SK-N-SH (cell line): ENCODE measurements around the gene RGS6. TPM values are rescaled to one million over a fixed set of nuclear protein-coding genes. Genes with fewer than 3 reads are reported as not detected.
A peak's percentile ranks its signal among the peaks of the same experiment; 100 is the strongest.

ENCODE experiments used
- CTCF ChIA-PET: fragments of 300-600, 350-600 bp; formaldehyde crosslinking; extraction: SDS; loops from one replicate; lab custom pipeline; 2021; lab: Yijun Ruan, JAX
- POLR2A ChIA-PET: fragments of 350-600 bp; sonication (Branson Sonifier 250); formaldehyde crosslinking; extraction: SDS; loops from one replicate; lab custom pipeline; 2020; ENCODE audit warnings: antibody characterized with exemption, inconsistent platforms; lab: Yijun Ruan, JAX
- DNase-seq: peaks from one replicate; pipeline ENCODE4 v3.0.0; 2012
- H2AFZ ChIP-seq: fragments of 200-600 bp; sonication (generic); 2 replicates; pipeline ENCODE4 v1.8.1; 2016; ENCODE audit warnings: antibody characterized with exemption, mild to moderate bottlenecking, low read depth
- H3F3A ChIP-seq: fragments of 200-600 bp; sonication (generic); replicated peaks from 2 replicates; pipeline ENCODE3; 2016; ENCODE audit warnings: antibody characterized with exemption, mild to moderate bottlenecking; ENCODE audit not compliant: insufficient read depth
- H3K27ac ChIP-seq, 2 experiments: fragments of 200-500 bp in 1 of 2; fragments of 200-600 bp in 1 of 2; sonication (Bioruptor generic) in 1 of 2; sonication (generic), shearing (Covaris generic) in 1 of 2; 2 replicates each; pipeline versions ENCODE4 v1.5.1 to v1.6.1; 2014 to 2016; ENCODE audit warnings: low read depth in 2 of 2, inconsistent platforms in 1 of 2, low read length in 1 of 2, mild to moderate bottlenecking in 1 of 2, mixed read lengths in 1 of 2
- H3K27me3 ChIP-seq: fragments of 200-600 bp; sonication (generic), shearing (Covaris generic); 2 replicates; pipeline ENCODE4 v1.6.1; 2016; ENCODE audit warnings: mixed run types; ENCODE audit not compliant: insufficient read depth
- H3K36me3 ChIP-seq, 2 experiments: fragments of 200-500 bp in 1 of 2; fragments of 200-600 bp in 1 of 2; sonication (Bioruptor generic) in 1 of 2; sonication (generic) in 1 of 2; replicated peaks in 1 of 2; 2 replicates each; pipeline versions ENCODE3 to v1.5.1; 2014 to 2016; ENCODE audit warnings: low read length in 1 of 2, mild to moderate bottlenecking in 1 of 2; ENCODE audit not compliant: insufficient read depth in 2 of 2, control insufficient read depth in 1 of 2
- H3K4me1 ChIP-seq, 2 experiments: fragments of 200-500 bp in 1 of 2; fragments of 200-600 bp in 1 of 2; sonication (Bioruptor generic) in 1 of 2; sonication (generic), shearing (Covaris generic) in 1 of 2; 2 replicates each; pipeline versions ENCODE4 v1.5.1 to v1.6.1; 2014 to 2016; ENCODE audit warnings: low read depth in 1 of 2, low read length in 1 of 2, mixed run types in 1 of 2; ENCODE audit not compliant: insufficient read depth in 2 of 2, control insufficient read depth in 1 of 2
- H3K4me2 ChIP-seq: fragments of 200-600 bp; sonication (generic), shearing (Covaris generic); 2 replicates; pipeline ENCODE4 v1.6.1; 2017; ENCODE audit warnings: mixed run types
- H3K4me3 ChIP-seq, 2 experiments: fragments of 200-500 bp in 1 of 2; fragments of 200-600 bp in 1 of 2; sonication (Bioruptor generic) in 1 of 2; sonication (generic), shearing (Covaris generic) in 1 of 2; 2 replicates each; pipeline versions ENCODE4 v1.5.1 to v1.8.1; 2014 to 2016; ENCODE audit warnings: low read depth in 2 of 2, inconsistent platforms in 1 of 2, low read length in 1 of 2, mild to moderate bottlenecking in 1 of 2, mixed read lengths in 1 of 2, moderate library complexity in 1 of 2
- H3K79me2 ChIP-seq: fragments of 200-600 bp; sonication (generic); 2 replicates; pipeline ENCODE4 v1.8.1; 2017; ENCODE audit warnings: mild to moderate bottlenecking; ENCODE audit not compliant: insufficient read depth
- H3K9ac ChIP-seq: fragments of 200-600 bp; sonication (generic); 2 replicates; pipeline ENCODE4 v1.6.1; 2017; ENCODE audit warnings: mixed run types
- H3K9me2 ChIP-seq: fragments of 200-600 bp; sonication (generic); 2 replicates; pipeline ENCODE4 v1.6.1; 2017; ENCODE audit warnings: mixed run types
- H3K9me3 ChIP-seq: fragments of 200-600 bp; sonication (generic); 2 replicates; pipeline ENCODE4 v1.6.1; 2017; ENCODE audit warnings: mixed run types, mild to moderate bottlenecking, moderate library complexity
- H4K20me1 ChIP-seq: fragments of 200-600 bp; sonication (generic); 2 replicates; pipeline ENCODE4 v1.6.1; 2017; ENCODE audit warnings: mild to moderate bottlenecking, mixed run types; ENCODE audit not compliant: insufficient read depth
- ELF1 ChIP-seq: IDR thresholded peaks from 2 replicates; pipeline ENCODE4 v1.4.0; 2012
- EP300 ChIP-seq, 2 experiments: IDR thresholded peaks; 2 replicates each; pipeline versions ENCODE4 v1.4.0 to v1.6.1; 2012; ENCODE audit warnings: borderline replicate concordance in 1 of 2, low read depth in 1 of 2, low read length in 1 of 2
- FOSL2 ChIP-seq: IDR thresholded peaks from 2 replicates; pipeline ENCODE4 v1.4.0; 2012; ENCODE audit warnings: low read depth, mild to moderate bottlenecking, moderate library complexity, borderline replicate concordance
- FOXM1 ChIP-seq: IDR thresholded peaks from 2 replicates; pipeline ENCODE4 v1.4.0; 2012; ENCODE audit warnings: low read depth, mild to moderate bottlenecking
- GABPA ChIP-seq: IDR thresholded peaks from 2 replicates; pipeline ENCODE4 v1.4.0; 2012; ENCODE audit warnings: low read depth, mild to moderate bottlenecking
- GATA2 ChIP-seq: sonication (generic); formaldehyde crosslinking; IDR thresholded peaks from 2 replicates; pipeline ENCODE4 v1.5.0; 2020; ENCODE audit warnings: mild to moderate bottlenecking, missing genetic modification reagents
- JUND ChIP-seq: IDR thresholded peaks from 2 replicates; pipeline ENCODE4 v1.4.0; 2012
- MEF2A ChIP-seq: IDR thresholded peaks from 2 replicates; pipeline ENCODE4 v1.4.0; 2012; ENCODE audit warnings: low read depth, borderline replicate concordance
- MXI1 ChIP-seq: IDR thresholded peaks from 2 replicates; pipeline ENCODE4 v1.6.1; 2012; ENCODE audit warnings: mild to moderate bottlenecking, low read depth, low read length, improper control_type of control experiment
- NFIC ChIP-seq: IDR thresholded peaks from 2 replicates; pipeline ENCODE4 v1.4.0; 2012; ENCODE audit warnings: borderline replicate concordance
- NRF1 ChIP-seq: IDR thresholded peaks from 2 replicates; pipeline ENCODE4 v1.6.1; 2012; ENCODE audit warnings: low read depth, mild to moderate bottlenecking, low read length
- RAD21 ChIP-seq: IDR thresholded peaks from 2 replicates; pipeline ENCODE4 v1.6.1; 2012; ENCODE audit warnings: mild to moderate bottlenecking, low read length
- RCOR1 ChIP-seq: fragments of 150-350 bp; IDR thresholded peaks from 2 replicates; pipeline ENCODE4 v1.6.1; 2017; ENCODE audit warnings: antibody characterized with exemption, low read length
- SMC3 ChIP-seq: IDR thresholded peaks from 2 replicates; pipeline ENCODE4 v1.6.1; 2012; ENCODE audit warnings: low read depth, low read length, improper control_type of control experiment
- TCF12 ChIP-seq: IDR thresholded peaks from 2 replicates; pipeline ENCODE4 v1.4.0; 2012
- TEAD4 ChIP-seq: IDR thresholded peaks from 2 replicates; pipeline ENCODE4 v1.4.0; 2012; ENCODE audit warnings: mild to moderate bottlenecking, borderline replicate concordance; ENCODE audit not compliant: insufficient read depth
- WGBS: methylation state at CpG from one replicate; pipeline ENCODE4 v1.1.6; 2017; ENCODE audit warnings: low lambda C conversion rate; 5-methylcytosine and 5-hydroxymethylcytosine counted together
- polyA plus RNA-seq, 3 experiments: library from polyadenylated mRNA; depleted of rRNA; stranded (reverse); fragments of >200 nt; gene quantifications; 2 replicates each; pipeline ENCODE4 v1.2.3, GENCODE V29; 2012
- TF ChIP-seq, protein P1 (sequence below): fragments of 200-600 bp; sonication (generic); IDR thresholded peaks from 2 replicates; pipeline ENCODE4 v1.6.1; 2017; ENCODE audit warnings: antibody characterized with exemption, mild to moderate bottlenecking, moderate library complexity
- TF ChIP-seq, protein P2 (sequence below): IDR thresholded peaks from 2 replicates; pipeline ENCODE4 v1.6.1; 2012; ENCODE audit warnings: mild to moderate bottlenecking, low read depth, low read length, moderate library complexity
- TF ChIP-seq, protein P3 (sequence below): IDR thresholded peaks from 2 replicates; pipeline ENCODE4 v1.4.0; 2012; ENCODE audit warnings: low read depth

Gene RGS6
- polyA plus RNA-seq, 1 of the 3 experiments (the other 2 are of a cell fraction) = not detected

DNA sequence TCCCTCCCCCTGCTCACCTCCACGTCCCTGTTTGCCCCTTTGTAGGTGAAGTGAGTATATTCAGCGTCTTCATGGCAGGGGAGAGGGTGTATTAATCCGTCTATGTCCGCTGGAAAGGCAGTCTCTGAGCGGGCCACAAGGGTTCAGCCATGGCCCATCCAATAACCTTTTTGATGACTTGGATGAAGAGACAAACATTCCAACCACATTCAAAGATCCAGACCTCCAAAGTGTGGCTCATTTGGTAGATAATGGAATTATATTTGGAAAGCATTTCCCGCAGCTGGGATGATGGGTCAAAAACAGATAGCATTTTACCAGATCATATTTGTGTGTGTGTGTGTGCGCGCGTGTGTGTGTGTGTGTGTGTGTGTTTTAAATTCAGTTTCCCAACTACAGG lies 615.8 kb downstream of the RGS6 start:
- Histone ChIP-seq H4K20me1 (no peaks in the 10 kb centered on the region), H3K4me3 (no peak overlapping the region), H3K27me3 (no peaks in the 10 kb centered on the region), H3K79me2 (no peaks in the 10 kb centered on the region), H3K4me1 (peaks cover 0 to 9% of the 10 kb centered on the region in 2 experiments; a peak in 1 of 4 replicates), H2AFZ (no peak overlapping the region), H3F3A (no peaks in the 10 kb centered on the region), H3K36me3 (no peaks in the 10 kb centered on the region), H3K9me3 (no peaks in the 10 kb centered on the region), H3K27ac (no peak overlapping the region), H3K4me2 (no peak overlapping the region), H3K9me2 (no peaks in the 10 kb centered on the region), H3K9ac (no peak overlapping the region)
- DNase-seq = peak; percentile 68
- POLR2A ChIA-PET = no interaction called here
- TF ChIP-seq RAD21 (peak; percentile 70), EP300 (IDR thresholded peaks at IDR 0.05; ENCODE audit: borderline replicate concordance in 1 of 2, low read depth in 1 of 2, low read length in 1 of 2) (peak in 1 of 2 experiments; percentile 47; a peak in 1 of 4 replicates), SMC3 (peak; percentile 49), NFIC (no peak), RCOR1 (peak; percentile 16; the same call in 1 of the 2 replicates)
- TF ChIP-seq, protein P1, sequence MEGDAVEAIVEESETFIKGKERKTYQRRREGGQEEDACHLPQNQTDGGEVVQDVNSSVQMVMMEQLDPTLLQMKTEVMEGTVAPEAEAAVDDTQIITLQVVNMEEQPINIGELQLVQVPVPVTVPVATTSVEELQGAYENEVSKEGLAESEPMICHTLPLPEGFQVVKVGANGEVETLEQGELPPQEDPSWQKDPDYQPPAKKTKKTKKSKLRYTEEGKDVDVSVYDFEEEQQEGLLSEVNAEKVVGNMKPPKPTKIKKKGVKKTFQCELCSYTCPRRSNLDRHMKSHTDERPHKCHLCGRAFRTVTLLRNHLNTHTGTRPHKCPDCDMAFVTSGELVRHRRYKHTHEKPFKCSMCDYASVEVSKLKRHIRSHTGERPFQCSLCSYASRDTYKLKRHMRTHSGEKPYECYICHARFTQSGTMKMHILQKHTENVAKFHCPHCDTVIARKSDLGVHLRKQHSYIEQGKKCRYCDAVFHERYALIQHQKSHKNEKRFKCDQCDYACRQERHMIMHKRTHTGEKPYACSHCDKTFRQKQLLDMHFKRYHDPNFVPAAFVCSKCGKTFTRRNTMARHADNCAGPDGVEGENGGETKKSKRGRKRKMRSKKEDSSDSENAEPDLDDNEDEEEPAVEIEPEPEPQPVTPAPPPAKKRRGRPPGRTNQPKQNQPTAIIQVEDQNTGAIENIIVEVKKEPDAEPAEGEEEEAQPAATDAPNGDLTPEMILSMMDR = peak; percentile 29; the same call in 1 of the 2 replicates
- WGBS = 66% methylated on average over 9 of the region's 9 CpGs
- CTCF ChIA-PET = interaction anchor here (0.7 to 5.2 kb wide), 9 partner anchors 11 to 400 kb away, joined by 3 to 37 read pairs (median 4); no protein-coding TSS in a partner anchor

DNA sequence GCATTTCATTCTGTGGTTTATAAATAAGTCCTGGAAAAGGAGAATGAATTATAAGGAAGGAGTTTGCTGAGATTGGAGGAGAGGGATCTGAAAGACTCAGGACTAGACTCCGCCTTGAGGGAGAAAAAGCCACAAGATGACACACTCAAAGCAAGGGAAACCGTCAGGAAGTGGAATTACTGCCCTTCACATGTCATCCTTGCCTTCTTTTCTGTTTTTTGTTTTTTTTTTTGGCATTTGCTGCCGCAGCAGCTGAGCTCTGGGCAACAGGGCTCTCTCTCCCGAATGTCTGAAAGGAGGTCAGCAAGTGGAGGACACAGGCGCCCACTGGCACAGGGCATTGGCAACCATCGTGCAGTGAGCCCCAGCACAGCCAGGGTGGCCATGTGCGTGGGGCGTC lies 616.8 kb downstream of the RGS6 start:
- Histone ChIP-seq H3K36me3 (no peaks in the 10 kb centered on the region), H3K27ac (no peak overlapping the region), H2AFZ (no peak overlapping the region), H3K9me3 (no peaks in the 10 kb centered on the region), H3K9me2 (no peaks in the 10 kb centered on the region), H4K20me1 (no peaks in the 10 kb centered on the region), H3K4me3 (no peak overlapping the region), H3K79me2 (no peaks in the 10 kb centered on the region), H3K27me3 (no peaks in the 10 kb centered on the region), H3F3A (no peaks in the 10 kb centered on the region), H3K9ac (no peak overlapping the region), H3K4me1 (peaks cover 0 to 9% of the 10 kb centered on the region in 2 experiments; a peak in 1 of 4 replicates), H3K4me2 (no peak overlapping the region)
- WGBS = 59% methylated on average over 8 of the region's 8 CpGs
- POLR2A ChIA-PET = interaction anchor here (0.6 kb wide), 1 partner anchor 96 kb away, joined by 3 read pairs; no protein-coding TSS in a partner anchor
- TF ChIP-seq MEF2A = no peak
- TF ChIP-seq TEAD4 = no peak
- no peak for TF ChIP-seq FOSL2
- TF ChIP-seq NFIC = no peak
- no peak for TF ChIP-seq JUND
- TF ChIP-seq FOXM1 = no peak
- TF ChIP-seq, protein P1 = no peak
- no peak for TF ChIP-seq GABPA
- no peak for TF ChIP-seq ELF1
- TF ChIP-seq, protein P2, sequence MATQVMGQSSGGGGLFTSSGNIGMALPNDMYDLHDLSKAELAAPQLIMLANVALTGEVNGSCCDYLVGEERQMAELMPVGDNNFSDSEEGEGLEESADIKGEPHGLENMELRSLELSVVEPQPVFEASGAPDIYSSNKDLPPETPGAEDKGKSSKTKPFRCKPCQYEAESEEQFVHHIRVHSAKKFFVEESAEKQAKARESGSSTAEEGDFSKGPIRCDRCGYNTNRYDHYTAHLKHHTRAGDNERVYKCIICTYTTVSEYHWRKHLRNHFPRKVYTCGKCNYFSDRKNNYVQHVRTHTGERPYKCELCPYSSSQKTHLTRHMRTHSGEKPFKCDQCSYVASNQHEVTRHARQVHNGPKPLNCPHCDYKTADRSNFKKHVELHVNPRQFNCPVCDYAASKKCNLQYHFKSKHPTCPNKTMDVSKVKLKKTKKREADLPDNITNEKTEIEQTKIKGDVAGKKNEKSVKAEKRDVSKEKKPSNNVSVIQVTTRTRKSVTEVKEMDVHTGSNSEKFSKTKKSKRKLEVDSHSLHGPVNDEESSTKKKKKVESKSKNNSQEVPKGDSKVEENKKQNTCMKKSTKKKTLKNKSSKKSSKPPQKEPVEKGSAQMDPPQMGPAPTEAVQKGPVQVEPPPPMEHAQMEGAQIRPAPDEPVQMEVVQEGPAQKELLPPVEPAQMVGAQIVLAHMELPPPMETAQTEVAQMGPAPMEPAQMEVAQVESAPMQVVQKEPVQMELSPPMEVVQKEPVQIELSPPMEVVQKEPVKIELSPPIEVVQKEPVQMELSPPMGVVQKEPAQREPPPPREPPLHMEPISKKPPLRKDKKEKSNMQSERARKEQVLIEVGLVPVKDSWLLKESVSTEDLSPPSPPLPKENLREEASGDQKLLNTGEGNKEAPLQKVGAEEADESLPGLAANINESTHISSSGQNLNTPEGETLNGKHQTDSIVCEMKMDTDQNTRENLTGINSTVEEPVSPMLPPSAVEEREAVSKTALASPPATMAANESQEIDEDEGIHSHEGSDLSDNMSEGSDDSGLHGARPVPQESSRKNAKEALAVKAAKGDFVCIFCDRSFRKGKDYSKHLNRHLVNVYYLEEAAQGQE = no peak
- TF ChIP-seq MXI1 = no peak
- TF ChIP-seq, protein P3, sequence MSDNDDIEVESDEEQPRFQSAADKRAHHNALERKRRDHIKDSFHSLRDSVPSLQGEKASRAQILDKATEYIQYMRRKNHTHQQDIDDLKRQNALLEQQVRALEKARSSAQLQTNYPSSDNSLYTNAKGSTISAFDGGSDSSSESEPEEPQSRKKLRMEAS = no peak
- no peak for TF ChIP-seq NRF1
- TF ChIP-seq TCF12 = no peak
- TF ChIP-seq RCOR1 = no peak
- no peak for TF ChIP-seq GATA2 (CRISPR knock-in tag)
- CTCF ChIA-PET = interaction anchor here (0.7 to 5.2 kb wide), 8 partner anchors 10 to 913 kb away, joined by 3 to 37 read pairs (median 4); no protein-coding TSS in a partner anchor
- no peak for DNase-seq
